HCT116 (cell line): ENCODE results near the gene PAOX. TPM values are rescaled to one million over a fixed set of nuclear protein-coding genes. Genes with fewer than 3 reads are reported as not detected.

Experiments used
- ATAC-seq: fragments of 200-7000 bp; cut with Tn5 transposase; 2 replicates; pipeline ENCODE4 v1.9.1; 2020; ENCODE audit warnings: mild to moderate bottlenecking, moderate library complexity
- BruUV-seq: library from RNA; stranded (reverse); fragments of 400-500 nt; replicated peaks from 2 replicates; lab custom pipeline; 2021; lab: Mats Ljungman, UMichigan
- CTCF ChIA-PET: fragments of 300-600 bp; sonication (Branson Sonifier 250); formaldehyde crosslinking; loops from one replicate; lab custom pipeline; 2021; ENCODE audit warnings: antibody characterized with exemption; lab: Charles Lee
- POLR2A ChIA-PET: fragments of 300-600, 350-600 bp; sonication (Branson Sonifier 250); formaldehyde crosslinking; loops from one replicate; lab custom pipeline; 2021; ENCODE audit warnings: antibody characterized with exemption; lab: Charles Lee
- RAD21 ChIA-PET, 2 experiments: fragments of 300-600 bp; sonication (Branson Sonifier 250); formaldehyde crosslinking; loops; one replicate each; lab custom pipeline; 2023; ENCODE audit warnings: low total read pairs in 2 of 2; ENCODE audit not compliant: uncharacterized antibody in 2 of 2, unreplicated experiment in 2 of 2, low non-redundant PET in 1 of 2; lab: Charles Lee
- DNase-seq: peaks from one replicate; pipeline ENCODE4 v3.0.0-alpha.2; 2010; ENCODE audit warnings: low read depth, low spot score
- H2AFZ ChIP-seq: fragments of 200-600 bp; shearing (Covaris generic), sonication (generic); 2 replicates; pipeline ENCODE4 v1.6.1; 2017; ENCODE audit warnings: low read depth, mixed run types, mixed read lengths, antibody characterized with exemption, low read length; ENCODE audit not compliant: poor library complexity, severe bottlenecking
- H3K27ac ChIP-seq: 2 replicates; pipeline ENCODE4 v1.5.1; 2012; ENCODE audit warnings: low read depth, low read length
- H3K27me3 ChIP-seq: fragments of 200-600 bp; sonication (generic); 2 replicates; pipeline ENCODE4 v1.6.1; 2016; ENCODE audit warnings: mixed run types, low read length, mixed read lengths; ENCODE audit not compliant: insufficient read depth
- H3K36me3 ChIP-seq, 2 experiments: fragments of 200-500 bp in 1 of 2; fragments of 200-600 bp in 1 of 2; sonication (Bioruptor generic) in 1 of 2; sonication (generic) in 1 of 2; 2 replicates each; pipeline versions ENCODE4 v1.5.1 to v1.6.1; 2014 to 2016; ENCODE audit warnings: low read length in 2 of 2, inconsistent platforms in 1 of 2, mixed read lengths in 1 of 2, mixed run types in 1 of 2; ENCODE audit not compliant: insufficient read depth in 2 of 2, control insufficient read depth in 1 of 2
- H3K4me1 ChIP-seq, 2 experiments: fragments of 200-600 bp in 1 of 2; sonication (generic) in 1 of 2; 2 replicates each; pipeline versions ENCODE4 v1.5.1 to v1.6.1; 2012 to 2017; ENCODE audit warnings: low read length in 2 of 2, inconsistent platforms in 1 of 2, mild to moderate bottlenecking in 1 of 2, mixed read lengths in 1 of 2, mixed run types in 1 of 2, moderate library complexity in 1 of 2; ENCODE audit not compliant: insufficient read depth in 2 of 2, control insufficient read depth in 1 of 2
- H3K4me2 ChIP-seq: fragments of 200-600 bp; sonication (generic); 2 replicates; pipeline ENCODE4 v1.6.1; 2017; ENCODE audit warnings: mixed run types, low read length, mixed read lengths
- H3K4me3 ChIP-seq, 2 experiments: fragments of 200-600 bp in 1 of 2; sonication (generic) in 1 of 2; replicated peaks in 1 of 2; 2 replicates each; pipeline ENCODE4 v1.5.1; 2011 to 2016; ENCODE audit warnings: low read length in 2 of 2, control low read depth in 1 of 2, low read depth in 1 of 2, mild to moderate bottlenecking in 1 of 2, mixed read lengths in 1 of 2, mixed run types in 1 of 2
- H3K79me2 ChIP-seq: fragments of 200-600 bp; sonication (generic); 2 replicates; pipeline ENCODE4 v1.6.1; 2017; ENCODE audit warnings: mild to moderate bottlenecking, mixed run types, low read length, moderate library complexity, mixed read lengths; ENCODE audit not compliant: insufficient read depth
- H3K9ac ChIP-seq: fragments of 200-600 bp; sonication (generic); 2 replicates; pipeline ENCODE4 v1.6.1; 2016; ENCODE audit warnings: low read length, mixed read lengths
- H3K9me2 ChIP-seq: fragments of 200-600 bp; sonication (generic), shearing (Covaris generic); 2 replicates; pipeline ENCODE4 v1.6.1; 2017; ENCODE audit warnings: mixed run types, mild to moderate bottlenecking, moderate library complexity; ENCODE audit not compliant: insufficient read depth
- H3K9me3 ChIP-seq, 2 experiments: fragments of 200-500 bp in 1 of 2; fragments of 200-600 bp in 1 of 2; sonication (Bioruptor generic) in 1 of 2; sonication (generic) in 1 of 2; 2 replicates each; pipeline ENCODE4 v1.6.1; 2014 to 2017; ENCODE audit warnings: low read length in 2 of 2, mixed read lengths in 2 of 2, inconsistent platforms in 1 of 2, low read depth in 1 of 2, mild to moderate bottlenecking in 1 of 2, mixed run types in 1 of 2, moderate library complexity in 1 of 2; ENCODE audit not compliant: control insufficient read depth in 1 of 2, insufficient read depth in 1 of 2
- H4K20me1 ChIP-seq: fragments of 200-600 bp; sonication (generic), shearing (Covaris generic); 2 replicates; pipeline ENCODE4 v1.6.1; 2017; ENCODE audit warnings: mixed run types, mild to moderate bottlenecking, moderate library complexity; ENCODE audit not compliant: insufficient read depth
- CBX3 ChIP-seq: IDR thresholded peaks from 2 replicates; pipeline ENCODE4 v1.6.1; 2012; ENCODE audit warnings: low read depth
- ELF1 ChIP-seq: IDR thresholded peaks from 2 replicates; pipeline ENCODE4 v1.6.1; 2012; ENCODE audit warnings: low read depth, borderline replicate concordance
- FOSL1 ChIP-seq: IDR thresholded peaks from 2 replicates; pipeline ENCODE4 v1.6.1; 2012; ENCODE audit warnings: low read depth
- POLR2A ChIP-seq: IDR thresholded peaks from 2 replicates; pipeline ENCODE4 v1.7.0; 2011; ENCODE audit warnings: borderline replicate concordance; ENCODE audit not compliant: insufficient read depth, insufficient read length; ENCODE audit errors: extremely low read depth
- POLR2AphosphoS5 ChIP-seq: IDR thresholded peaks from 2 replicates; pipeline ENCODE4 v1.6.1; 2011; ENCODE audit warnings: mild to moderate bottlenecking, low read depth, low read length, moderate library complexity
- TCF7L2 ChIP-seq: IDR thresholded peaks from 2 replicates; pipeline ENCODE4 v1.7.0; 2011; ENCODE audit warnings: borderline replicate concordance, inconsistent platforms; ENCODE audit not compliant: insufficient read depth, insufficient read length; ENCODE audit errors: extremely low read depth
- ZNF274 ChIP-seq: fragments of 200-500 bp; sonication (Bioruptor generic); IDR thresholded peaks from 2 replicates; pipeline ENCODE4 v1.6.1; 2014; ENCODE audit warnings: mild to moderate bottlenecking, low read depth, low read length, inconsistent platforms
- intact Hi-C: fragments of 100-400 bp; cut with micrococcal nuclease; formaldehyde crosslinking; loops from 2 replicates; pipeline ENCODE4 v1.10.0; 2022
- total RNA-seq: library from RNA; stranded (reverse); gene quantifications from one replicate; pipeline ENCODE4 v1.2.1, GENCODE V29; 2021; ENCODE audit not compliant: unreplicated experiment
- TF ChIP-seq, protein P1 (sequence below): IDR thresholded peaks from 2 replicates; pipeline ENCODE4 v1.6.1; 2012; ENCODE audit warnings: low read depth
- TF ChIP-seq, protein P2 (sequence below): IDR thresholded peaks from 2 replicates; pipeline ENCODE4 v1.6.1; 2012
- TF ChIP-seq, protein P3 (sequence below): IDR thresholded peaks from 2 replicates; pipeline ENCODE4 v1.6.1; 2011; ENCODE audit warnings: mild to moderate bottlenecking, low read length, moderate library complexity; ENCODE audit not compliant: insufficient replicate concordance; ENCODE audit errors: extremely low read depth

PAOX gene
- total RNA-seq, 1 experiment from 2014 or later: 3.5 TPM

DNA sequence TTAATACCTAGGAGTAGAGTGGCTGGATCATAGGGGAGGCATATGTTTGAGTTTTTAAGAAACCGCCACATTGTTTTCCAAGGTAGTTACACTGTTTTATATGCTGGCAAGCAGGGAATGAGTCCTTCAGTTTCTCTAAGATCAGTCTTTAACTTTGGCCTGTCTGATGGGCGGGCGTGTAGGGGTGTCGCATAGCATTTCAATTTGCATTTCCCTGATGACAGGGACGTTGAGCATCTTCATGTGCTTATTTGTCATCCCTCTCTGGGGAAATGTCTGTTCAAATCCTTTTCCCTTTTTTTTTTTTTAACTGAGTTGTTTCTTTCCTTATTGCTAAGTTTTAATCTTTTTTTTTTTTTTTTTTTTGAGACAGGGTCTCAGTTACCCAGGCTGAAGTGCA lies 24.7 kb downstream of the PAOX start:
- no peak overlapping the region for H2AFZ ChIP-seq
- CTCF ChIA-PET: no interaction called here
- RAD21 ChIA-PET: no interaction called here
- H4K20me1 ChIP-seq: no peaks in the 10 kb centered on the region
- POLR2A ChIA-PET: no interaction called here
- H3K4me1 ChIP-seq: no peaks in the 10 kb centered on the region
- ATAC-seq (no peak), DNase-seq (no peak)
- H3K9me2 ChIP-seq: no peaks in the 10 kb centered on the region
- no peak overlapping the region for H3K9ac ChIP-seq
- no peak overlapping the region for H3K4me3 ChIP-seq
- intact Hi-C loops: no loop called here
- no peaks in the 10 kb centered on the region; a peak in 1 of 4 replicates for H3K36me3 ChIP-seq
- H3K27me3 ChIP-seq: no peaks in the 10 kb centered on the region
- TF ChIP-seq, protein P1, sequence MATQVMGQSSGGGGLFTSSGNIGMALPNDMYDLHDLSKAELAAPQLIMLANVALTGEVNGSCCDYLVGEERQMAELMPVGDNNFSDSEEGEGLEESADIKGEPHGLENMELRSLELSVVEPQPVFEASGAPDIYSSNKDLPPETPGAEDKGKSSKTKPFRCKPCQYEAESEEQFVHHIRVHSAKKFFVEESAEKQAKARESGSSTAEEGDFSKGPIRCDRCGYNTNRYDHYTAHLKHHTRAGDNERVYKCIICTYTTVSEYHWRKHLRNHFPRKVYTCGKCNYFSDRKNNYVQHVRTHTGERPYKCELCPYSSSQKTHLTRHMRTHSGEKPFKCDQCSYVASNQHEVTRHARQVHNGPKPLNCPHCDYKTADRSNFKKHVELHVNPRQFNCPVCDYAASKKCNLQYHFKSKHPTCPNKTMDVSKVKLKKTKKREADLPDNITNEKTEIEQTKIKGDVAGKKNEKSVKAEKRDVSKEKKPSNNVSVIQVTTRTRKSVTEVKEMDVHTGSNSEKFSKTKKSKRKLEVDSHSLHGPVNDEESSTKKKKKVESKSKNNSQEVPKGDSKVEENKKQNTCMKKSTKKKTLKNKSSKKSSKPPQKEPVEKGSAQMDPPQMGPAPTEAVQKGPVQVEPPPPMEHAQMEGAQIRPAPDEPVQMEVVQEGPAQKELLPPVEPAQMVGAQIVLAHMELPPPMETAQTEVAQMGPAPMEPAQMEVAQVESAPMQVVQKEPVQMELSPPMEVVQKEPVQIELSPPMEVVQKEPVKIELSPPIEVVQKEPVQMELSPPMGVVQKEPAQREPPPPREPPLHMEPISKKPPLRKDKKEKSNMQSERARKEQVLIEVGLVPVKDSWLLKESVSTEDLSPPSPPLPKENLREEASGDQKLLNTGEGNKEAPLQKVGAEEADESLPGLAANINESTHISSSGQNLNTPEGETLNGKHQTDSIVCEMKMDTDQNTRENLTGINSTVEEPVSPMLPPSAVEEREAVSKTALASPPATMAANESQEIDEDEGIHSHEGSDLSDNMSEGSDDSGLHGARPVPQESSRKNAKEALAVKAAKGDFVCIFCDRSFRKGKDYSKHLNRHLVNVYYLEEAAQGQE: no peak
- TF ChIP-seq ZNF274 (no peak), POLR2A (no peak), POLR2AphosphoS5 (no peak)
- TF ChIP-seq, protein P2, sequence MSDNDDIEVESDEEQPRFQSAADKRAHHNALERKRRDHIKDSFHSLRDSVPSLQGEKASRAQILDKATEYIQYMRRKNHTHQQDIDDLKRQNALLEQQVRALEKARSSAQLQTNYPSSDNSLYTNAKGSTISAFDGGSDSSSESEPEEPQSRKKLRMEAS: no peak
- no peak overlapping the region for H3K4me2 ChIP-seq
- no peaks in the 10 kb centered on the region for H3K9me3 ChIP-seq
- peaks cover 39% of the 10 kb centered on the region for H3K79me2 ChIP-seq
- BruUV-seq: no TSS peak
- H3K27ac ChIP-seq: no peak overlapping the region

DNA sequence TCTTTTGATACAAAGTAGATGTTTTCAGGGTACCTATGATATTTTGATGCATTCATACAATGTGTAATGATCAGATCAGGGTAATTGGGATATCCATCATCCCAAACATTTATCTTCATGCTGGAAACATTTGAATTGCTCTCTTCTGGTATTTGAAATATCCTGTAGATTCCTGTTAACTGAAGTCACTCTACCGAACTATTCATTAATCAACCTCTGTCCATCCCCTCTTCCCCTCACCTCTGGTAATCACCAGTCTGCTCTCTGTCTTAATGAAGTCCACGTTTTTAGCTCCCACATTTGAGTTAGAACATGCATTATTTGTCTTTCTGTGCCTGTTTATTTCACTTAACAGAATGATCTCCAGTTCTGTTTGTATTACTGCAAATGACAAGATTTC lies 26.2 kb downstream of the PAOX start:
- no TSS peak for BruUV-seq
- H3K27me3 ChIP-seq: no peaks in the 10 kb centered on the region
- H3K9me2 ChIP-seq: no peaks in the 10 kb centered on the region
- H3K79me2 ChIP-seq: peaks cover 54% of the 10 kb centered on the region
- intact Hi-C loops: no loop called here
- H4K20me1 ChIP-seq: no peaks in the 10 kb centered on the region
- TF ChIP-seq, protein P2: no peak
- TF ChIP-seq FOSL1 (no peak), CBX3 (no peak), ELF1 (no peak), TCF7L2 (no peak), POLR2A (no peak)
- TF ChIP-seq, protein P3, sequence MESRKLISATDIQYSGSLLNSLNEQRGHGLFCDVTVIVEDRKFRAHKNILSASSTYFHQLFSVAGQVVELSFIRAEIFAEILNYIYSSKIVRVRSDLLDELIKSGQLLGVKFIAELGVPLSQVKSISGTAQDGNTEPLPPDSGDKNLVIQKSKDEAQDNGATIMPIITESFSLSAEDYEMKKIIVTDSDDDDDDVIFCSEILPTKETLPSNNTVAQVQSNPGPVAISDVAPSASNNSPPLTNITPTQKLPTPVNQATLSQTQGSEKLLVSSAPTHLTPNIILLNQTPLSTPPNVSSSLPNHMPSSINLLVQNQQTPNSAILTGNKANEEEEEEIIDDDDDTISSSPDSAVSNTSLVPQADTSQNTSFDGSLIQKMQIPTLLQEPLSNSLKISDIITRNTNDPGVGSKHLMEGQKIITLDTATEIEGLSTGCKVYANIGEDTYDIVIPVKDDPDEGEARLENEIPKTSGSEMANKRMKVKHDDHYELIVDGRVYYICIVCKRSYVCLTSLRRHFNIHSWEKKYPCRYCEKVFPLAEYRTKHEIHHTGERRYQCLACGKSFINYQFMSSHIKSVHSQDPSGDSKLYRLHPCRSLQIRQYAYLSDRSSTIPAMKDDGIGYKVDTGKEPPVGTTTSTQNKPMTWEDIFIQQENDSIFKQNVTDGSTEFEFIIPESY: no peak
- TF ChIP-seq, all 23 proteins: peak for 0
- POLR2A ChIA-PET: no interaction called here
- Histone ChIP-seq H2AFZ (no peak overlapping the region), H3K9me3 (no peaks in the 10 kb centered on the region), H3K4me1 (no peaks in the 10 kb centered on the region), H3K27ac (no peak overlapping the region), H3K9ac (no peak overlapping the region), H3K4me3 (no peak overlapping the region), H3K4me2 (no peak overlapping the region), H3K36me3 (peaks cover 0 to 7% of the 10 kb centered on the region in 2 experiments; a peak in 3 of 4 replicates)
- ATAC-seq (no peak), DNase-seq (no peak)
- CTCF ChIA-PET: no interaction called here
- RAD21 ChIA-PET: no interaction called here
